HG03520 (cell line): ENCODE data around the gene SBNO2.
A peak's percentile ranks its signal among the peaks of the same experiment; 100 is the strongest.
"Not testable (repeated sequence)": the region's sequence is repeated elsewhere in the genome, so short reads cannot be mapped to it uniquely, and the experiment has no call there.

Source experiments
- ATAC-seq: cut with Tn5 transposase; IDR thresholded peaks from one replicate; pipeline ENCODE4 v1.9.1; 2021; ENCODE audit warnings: mild to moderate bottlenecking, moderate library complexity; ENCODE audit not compliant: unreplicated experiment

The SBNO2 gene

GRCh38 chr19:1173845-1174809 lies at the start of gene SBNO2:
TSS of gene SBNO2 (minus strand) at chr19:1174268. CDS start at chr19:1154276, 19,992 bp downstream.
- ATAC-seq, result peak; percentile 59

GRCh38 chr19:1223018-1223855 lies 49.2 kb upstream of the SBNO2 start:
- no peak for ATAC-seq

- ATAC-seq, result no peak
These were observed 48.3 kb upstream of the SBNO2 start for GRCh38 chr19:1222394-1222793.

GRCh38 chr19:1221904-1222255 lies 47.8 kb upstream of the SBNO2 start:
- no peak for ATAC-seq

GRCh38 chr19:1220976-1221903 lies 47.2 kb upstream of the SBNO2 start:
- ATAC-seq, result no peak

- ATAC-seq, result no peak
These were observed 46.4 kb upstream of the SBNO2 start for GRCh38 chr19:1220477-1220930.

- ATAC-seq, result no peak
These were observed 45.9 kb upstream of the SBNO2 start for GRCh38 chr19:1219786-1220476.

GRCh38 chr19:1218751-1219567 lies 44.9 kb upstream of the SBNO2 start:
- no peak for ATAC-seq

- ATAC-seq, result no peak
These were observed 43.3 kb upstream of the SBNO2 start for GRCh38 chr19:1217366-1217765.

- no peak for ATAC-seq
These were observed 42.7 kb upstream of the SBNO2 start for GRCh38 chr19:1216756-1217155.

GRCh38 chr19:1214862-1215731 lies 41.0 kb upstream of the SBNO2 start:
- ATAC-seq, result no peak

- no peak for ATAC-seq
These were observed 40.3 kb upstream of the SBNO2 start for GRCh38 chr19:1214299-1214861.

GRCh38 chr19:1213391-1214286 lies 39.6 kb upstream of the SBNO2 start:
- ATAC-seq, result no peak

GRCh38 chr19:1211494-1212234 lies 37.6 kb upstream of the SBNO2 start:
- no peak for ATAC-seq

- no peak for ATAC-seq
These were observed 36.1 kb upstream of the SBNO2 start for GRCh38 chr19:1210227-1210538.

GRCh38 chr19:1208830-1209229 lies 34.8 kb upstream of the SBNO2 start:
- not testable (repeated sequence) for ATAC-seq
